HEK293 (cell line): ENCODE measurements around the gene CEBPB.

Source experiments
- CTCF ChIA-PET: fragments of 350-600 bp; formaldehyde crosslinking; extraction: SDS; loops from one replicate; lab custom pipeline; 2021; ENCODE audit warnings: antibody characterized with exemption; lab: Yijun Ruan, JAX
- POLR2A ChIA-PET: fragments of 300-600 bp; formaldehyde crosslinking; extraction: SDS; loops from one replicate; lab custom pipeline; 2020; ENCODE audit warnings: antibody characterized with exemption, inconsistent platforms; lab: Yijun Ruan, JAX
- H3K27ac ChIP-seq: fragments of 200-500 bp; sonication (Bioruptor generic); 2 replicates; pipeline ENCODE4 v1.5.1; 2014; ENCODE audit warnings: low read depth, low read length, control low read depth, inconsistent platforms; ENCODE audit errors: extremely low read depth
- H3K36me3 ChIP-seq, 2 experiments: fragments of 200-500 bp in 1 of 2; sonication (Bioruptor generic) in 1 of 2; 1 replicate in 1 of 2; 2 replicates in 1 of 2; pipeline ENCODE4 v1.5.1; 2014 to 2017; ENCODE audit warnings: inconsistent platforms in 2 of 2, low read length in 2 of 2; ENCODE audit not compliant: control insufficient read depth in 2 of 2, insufficient read depth in 1 of 2
- H3K4me1 ChIP-seq: fragments of 200-500 bp; sonication (Bioruptor generic); 2 replicates; pipeline ENCODE4 v1.5.1; 2014; ENCODE audit warnings: mild to moderate bottlenecking, low read length, inconsistent platforms; ENCODE audit not compliant: control insufficient read depth, insufficient read depth
- H3K4me3 ChIP-seq: 2 replicates; pipeline ENCODE4 v1.5.1; 2011; ENCODE audit warnings: low read depth, mild to moderate bottlenecking, control low read depth, low read length, moderate library complexity
- H3K9me3 ChIP-seq: fragments of 200-500 bp; sonication (Bioruptor generic); 2 replicates; pipeline ENCODE4 v1.5.1; 2014; ENCODE audit warnings: low read depth, low read length, inconsistent platforms; ENCODE audit not compliant: control insufficient read depth, insufficient read depth
- FEZF1 ChIP-seq: fragments of 450-650 bp; formaldehyde crosslinking; IDR thresholded peaks from 2 replicates; pipeline ENCODE4 v1.5.1; 2016; ENCODE audit warnings: missing biosample characterization, missing genetic modification characterization
- GLIS2 ChIP-seq: fragments of 450-650 bp; formaldehyde crosslinking; IDR thresholded peaks from 2 replicates; pipeline ENCODE4 v1.5.1; 2016; ENCODE audit warnings: missing biosample characterization, missing genetic modification characterization
- HIC1 ChIP-seq: fragments of 450-650 bp; formaldehyde crosslinking; IDR thresholded peaks from 2 replicates; pipeline ENCODE4 v1.5.1; 2016; ENCODE audit warnings: missing biosample characterization, missing genetic modification characterization
- PRDM6 ChIP-seq: fragments of 450-650 bp; formaldehyde crosslinking; IDR thresholded peaks from 2 replicates; pipeline ENCODE4 v1.5.1; 2017; ENCODE audit warnings: missing biosample characterization, missing genetic modification characterization
- REPIN1 ChIP-seq: fragments of 450-650 bp; formaldehyde crosslinking; IDR thresholded peaks from 2 replicates; pipeline ENCODE4 v1.5.1; 2017; ENCODE audit warnings: missing biosample characterization, missing genetic modification characterization, low read depth
- YY1 ChIP-seq: fragments of 450-650 bp; formaldehyde crosslinking; IDR thresholded peaks from 2 replicates; pipeline ENCODE4 v1.5.1; 2018; ENCODE audit warnings: missing biosample characterization, missing genetic modification characterization
- ZBTB20 ChIP-seq: fragments of 450-650 bp; formaldehyde crosslinking; IDR thresholded peaks from 2 replicates; pipeline ENCODE4 v1.5.1; 2016; ENCODE audit warnings: missing biosample characterization, missing genetic modification characterization
- ZBTB8A ChIP-seq: fragments of 450-650 bp; formaldehyde crosslinking; IDR thresholded peaks from 2 replicates; pipeline ENCODE4 v1.5.1; 2016; ENCODE audit warnings: missing biosample characterization, missing genetic modification characterization
- ZFHX2 ChIP-seq: fragments of 450-650 bp; formaldehyde crosslinking; conservative IDR thresholded peaks from 2 replicates; pipeline ENCODE4 v1.5.1; 2016; ENCODE audit warnings: missing biosample characterization, missing genetic modification characterization
- ZFP37 ChIP-seq: fragments of 450-650 bp; formaldehyde crosslinking; IDR thresholded peaks from 2 replicates; pipeline ENCODE4 v1.5.1; 2016; ENCODE audit warnings: missing biosample characterization, missing genetic modification characterization
- ZFP69B ChIP-seq: fragments of 450-650 bp; formaldehyde crosslinking; IDR thresholded peaks from 2 replicates; pipeline ENCODE4 v1.5.1; 2016; ENCODE audit warnings: missing biosample characterization, missing genetic modification characterization
- ZIC2 ChIP-seq: fragments of 450-650 bp; formaldehyde crosslinking; IDR thresholded peaks from 2 replicates; pipeline ENCODE4 v1.5.1; 2016; ENCODE audit warnings: missing biosample characterization, missing genetic modification characterization
- ZNF184 ChIP-seq: fragments of 450-650 bp; IDR thresholded peaks from 2 replicates; pipeline ENCODE4 v1.5.1; 2018; ENCODE audit warnings: missing biosample characterization, mild to moderate bottlenecking, missing genetic modification characterization
- ZNF239 ChIP-seq: fragments of 450-650 bp; formaldehyde crosslinking; IDR thresholded peaks from 2 replicates; pipeline ENCODE4 v1.5.1; 2016; ENCODE audit warnings: missing biosample characterization, missing genetic modification characterization
- ZNF501 ChIP-seq: fragments of 450-650 bp; formaldehyde crosslinking; IDR thresholded peaks from 2 replicates; pipeline ENCODE4 v1.5.1; 2016; ENCODE audit warnings: missing biosample characterization, missing genetic modification characterization
- ZNF549 ChIP-seq: fragments of 450-650 bp; IDR thresholded peaks from 2 replicates; pipeline ENCODE4 v1.5.1; 2018; ENCODE audit warnings: missing biosample characterization, missing genetic modification characterization, mild to moderate bottlenecking, inconsistent platforms, moderate library complexity
- ZNF571 ChIP-seq: fragments of 450-650 bp; formaldehyde crosslinking; IDR thresholded peaks from 2 replicates; pipeline ENCODE4 v1.5.0; 2017; ENCODE audit warnings: missing biosample characterization, missing genetic modification characterization
- ZNF610 ChIP-seq: fragments of 450-650 bp; formaldehyde crosslinking; IDR thresholded peaks from 2 replicates; pipeline ENCODE4 v1.5.1; 2016; ENCODE audit warnings: missing biosample characterization, missing genetic modification characterization, borderline replicate concordance
- ZNF623 ChIP-seq: fragments of 450-650 bp; formaldehyde crosslinking; IDR thresholded peaks from 2 replicates; pipeline ENCODE4 v1.5.1; 2016; ENCODE audit warnings: missing biosample characterization, missing genetic modification characterization
- ZNF701 ChIP-seq: fragments of 450-650 bp; formaldehyde crosslinking; IDR thresholded peaks from 2 replicates; pipeline ENCODE4 v1.5.1; 2016; ENCODE audit warnings: missing biosample characterization, missing genetic modification characterization

CEBPB gene

GRCh38 chr20:50196896-50197295, 6.3 kb downstream of the CEBPB start:
- ChIA-PET POLR2A (interaction anchor here (0.6 kb wide), 1 partner anchor 88 kb away, joined by 4 read pairs; no protein-coding TSS in a partner anchor), CTCF (interaction anchor here (0.5 kb wide), 1 partner anchor 190 kb away, joined by 3 read pairs; no protein-coding TSS in a partner anchor)
- H3K36me3 ChIP-seq = peaks cover 0 to 6% of the 10 kb centered on the region in 2 experiments; a peak in 1 of 3 replicates
- no peaks in the 10 kb centered on the region for H3K9me3 ChIP-seq
- H3K4me1 ChIP-seq = peaks cover 6% of the 10 kb centered on the region; the same call in 1 of the 2 replicates
- peak; percentile 37; the same call in 1 of the 2 replicates for TF ChIP-seq ZIC2 (tag by site-specific recombination)
- TF ChIP-seq ZNF610 = no peak
- no peak for TF ChIP-seq ZNF549
- TF ChIP-seq ZBTB20 (tag by site-specific recombination) = no peak
- no peak for TF ChIP-seq FEZF1 (tag by site-specific recombination)
- H3K27ac ChIP-seq = no peak overlapping the region
- no peak overlapping the region for H3K4me3 ChIP-seq

- TF ChIP-seq REPIN1 (tag by site-specific recombination) (no peak), ZNF623 (tag by site-specific recombination) (peak; percentile 61; the same call in 1 of the 2 replicates)
- peaks cover 0 to 6% of the 10 kb centered on the region in 2 experiments; a peak in 1 of 3 replicates for H3K36me3 ChIP-seq
- H3K27ac ChIP-seq = no peak overlapping the region
- no peak overlapping the region for H3K4me3 ChIP-seq
- peaks cover 4% of the 10 kb centered on the region; the same call in 1 of the 2 replicates for H3K4me1 ChIP-seq
- ChIA-PET POLR2A (interaction anchor here (0.6 kb wide), 1 partner anchor 88 kb away, joined by 4 read pairs; no protein-coding TSS in a partner anchor), CTCF (interaction anchor here (0.5 kb wide), 2 partner anchors 22 to 189 kb away, joined by 3 to 4 read pairs; no protein-coding TSS in a partner anchor)
- no peaks in the 10 kb centered on the region for H3K9me3 ChIP-seq
Measured at GRCh38 chr20:50197463-50198179, 7.0 kb downstream of the CEBPB start.

- Histone ChIP-seq H3K4me1 (no peaks in the 10 kb centered on the region), H3K9me3 (no peaks in the 10 kb centered on the region), H3K27ac (no peak overlapping the region), H3K36me3 (peaks cover 0 to 6% of the 10 kb centered on the region in 2 experiments; a peak in 1 of 3 replicates), H3K4me3 (no peak overlapping the region)
- TF ChIP-seq HIC1 (tag by site-specific recombination) (0 out of 2 replicates have a peak, but pooled peaks have one; percentile 15), ZFP69B (tag by site-specific recombination) (no peak), PRDM6 (tag by site-specific recombination) (no peak), ZNF239 (tag by site-specific recombination) (no peak), ZNF571 (no peak), YY1 (no peak), ZNF501 (tag by site-specific recombination) (no peak), ZBTB8A (0 out of 2 replicates have a peak, but pooled peaks have one; percentile 24), ZFHX2 (tag by site-specific recombination) (peak; percentile 16; the same call in 1 of the 2 replicates), ZNF184 (tag by site-specific recombination) (no peak), ZFP37 (tag by site-specific recombination) (no peak), GLIS2 (tag by site-specific recombination) (peak; percentile 32; the same call in 1 of the 2 replicates), ZNF701 (tag by site-specific recombination) (no peak)
- ChIA-PET CTCF (no interaction called here), POLR2A (no interaction called here)
Measured at GRCh38 chr20:50198180-50198666, 7.6 kb downstream of the CEBPB start.
